Vagina (tissue), 2 donors: ENCODE data around the gene DNASE1L1. TPM values are rescaled to one million over a fixed set of nuclear protein-coding genes. Genes with fewer than 3 reads are reported as not detected.
A peak's percentile ranks its signal among the peaks of the same experiment; 100 is the strongest.

Experiments used
- DNase-seq, 2 donors: peaks; one replicate each; pipeline ENCODE4 v3.0.0-alpha.2; 2017; ENCODE audit errors: extremely low spot score in 2 of 2
- H3K27ac ChIP-seq: fragments of 200-600 bp; sonication (generic); one replicate; pipeline ENCODE4 v1.5.1; 2019
- H3K27me3 ChIP-seq: fragments of 200-600 bp; sonication (generic); one replicate; pipeline ENCODE4 v1.5.1; 2019
- H3K36me3 ChIP-seq, 2 donors: fragments of 200-600 bp; sonication (generic); one replicate each; pipeline ENCODE4 v1.5.1; 2017 to 2019
- H3K4me1 ChIP-seq: fragments of 200-600 bp; sonication (generic); one replicate; pipeline ENCODE4 v1.5.1; 2019
- H3K4me3 ChIP-seq, 2 donors: fragments of 200-600 bp; sonication (generic); 1 replicate in 1 of 2; 2 replicates in 1 of 2; pipeline ENCODE4 v1.5.1; 2016 to 2019
- H3K9me3 ChIP-seq: fragments of 200-600 bp; sonication (generic); one replicate; pipeline ENCODE4 v1.5.1; 2019
- CTCF ChIP-seq, 3 experiments: fragments of 450-650 bp in 2 of 3; fragments of 200-600 bp in 1 of 3; sonication (generic) in 1 of 3; IDR thresholded peaks; one replicate each; pipeline ENCODE4 v1.5.1; 2017 to 2019; ENCODE audit warnings: antibody characterized with exemption in 3 of 3, mild to moderate bottlenecking in 2 of 3, moderate library complexity in 2 of 3
- POLR2A ChIP-seq, 2 donors: fragments of 450-650 bp; IDR thresholded peaks; one replicate each; pipeline ENCODE4 v1.6.1; 2017; ENCODE audit warnings: antibody characterized with exemption in 2 of 2, mild to moderate bottlenecking in 2 of 2, moderate library complexity in 2 of 2
- POLR2AphosphoS5 ChIP-seq, 2 donors: sonication (generic); formaldehyde crosslinking; IDR thresholded peaks; one replicate each; pipeline ENCODE4 v1.9.0; 2017; ENCODE audit warnings: antibody characterized with exemption in 2 of 2, mild to moderate bottlenecking in 2 of 2, low read depth in 1 of 2; ENCODE audit not compliant: insufficient read depth in 1 of 2
- intact Hi-C: fragments of 100-400 bp; cut with DNase I; formaldehyde crosslinking; loops from one replicate; pipeline ENCODE4 v1.15.1; 2023
- total RNA-seq: library from RNA; depleted of rRNA; stranded (reverse); fragments of >200 nt; gene quantifications from one replicate; pipeline ENCODE4 v1.2.3, GENCODE V29; 2016

The DNASE1L1 gene
- 52.1 TPM for total RNA-seq

- peak; percentile 13 to 69 for TF ChIP-seq POLR2AphosphoS5 (IDR thresholded peaks at IDR 0.05; ENCODE audit: insufficient read depth in 1 of 2, low read depth in 1 of 2)
- TF ChIP-seq POLR2A (IDR thresholded peaks at IDR 0.05) = no peak
- TF ChIP-seq CTCF (IDR thresholded peaks at IDR 0.05) = no peak
- no peaks in the 10 kb centered on the region for H3K27me3 ChIP-seq
- H3K36me3 ChIP-seq = no peaks in the 10 kb centered on the region
- H3K27ac ChIP-seq = peak within 1 kb of the TSS; percentile 57
- DNase-seq = peak in 1 of 2 donors; percentile 93
- no peaks in the 10 kb centered on the region for H3K9me3 ChIP-seq
- intact Hi-C loops = no loop called here
- H3K4me3 ChIP-seq = peak within 1 kb of the TSS; percentile 19 to 33
- peaks cover 10% of the 10 kb centered on the region for H3K4me1 ChIP-seq
These were observed at the start of gene DNASE1L1 for GRCh38 chrX:154409222-154409871. Gene DNASE1L1, minus strand, starts transcription at chrX:154409254. Its CDS starts 3,686 bp downstream, at chrX:154405568.

- Histone ChIP-seq H3K27me3 (no peaks in the 10 kb centered on the region), H3K9me3 (no peaks in the 10 kb centered on the region), H3K27ac (peak within 1 kb of the TSS; percentile 78), H3K36me3 (no peaks in the 10 kb centered on the region), H3K4me1 (peaks cover 17% of the 10 kb centered on the region), H3K4me3 (peak within 1 kb of the TSS; percentile 60 to 69)
- no peak for TF ChIP-seq CTCF (IDR thresholded peaks at IDR 0.05)
- TF ChIP-seq POLR2A (IDR thresholded peaks at IDR 0.05) = peak in 1 of 2 donors; percentile 67
- intact Hi-C loops = no loop called here
- no peak for DNase-seq
These were observed 49.3 kb upstream of the DNASE1L1 start, which contains the start of gene PLXNA3 for GRCh38 chrX:154458116-154458953. Gene PLXNA3, plus strand, starts transcription at chrX:154458281. Its CDS starts 1,903 bp downstream, at chrX:154460184.

GRCh38 chrX:154457491-154458115, 48.5 kb upstream of the DNASE1L1 start:
- H3K27ac ChIP-seq = peak overlapping the region; percentile 78
- H3K36me3 ChIP-seq = no peaks in the 10 kb centered on the region
- intact Hi-C loops = no loop called here
- H3K9me3 ChIP-seq = no peaks in the 10 kb centered on the region
- peaks cover 17% of the 10 kb centered on the region for H3K4me1 ChIP-seq
- no peak for DNase-seq
- no peaks in the 10 kb centered on the region for H3K27me3 ChIP-seq
- TF ChIP-seq CTCF (IDR thresholded peaks at IDR 0.05) = no peak
- no peak for TF ChIP-seq POLR2AphosphoS5 (IDR thresholded peaks at IDR 0.05; ENCODE audit: insufficient read depth in 1 of 2, low read depth in 1 of 2)
- TF ChIP-seq POLR2A (IDR thresholded peaks at IDR 0.05) = no peak
- peak overlapping the region; percentile 60 to 69 for H3K4me3 ChIP-seq

- H3K27ac ChIP-seq = no peak overlapping the region
- intact Hi-C loops = no loop called here
- H3K27me3 ChIP-seq = no peaks in the 10 kb centered on the region
These were observed 43.8 kb upstream of the DNASE1L1 start for GRCh38 chrX:154452823-154453222.

More at GRCh38 chrX:154452823-154453222, 43.8 kb upstream of the DNASE1L1 start:
- DNase-seq = no peak
- Histone ChIP-seq H3K4me3 (no peak overlapping the region), H3K4me1 (no peaks in the 10 kb centered on the region), H3K9me3 (no peaks in the 10 kb centered on the region), H3K36me3 (no peaks in the 10 kb centered on the region)
- no peak for TF ChIP-seq POLR2AphosphoS5 (IDR thresholded peaks at IDR 0.05; ENCODE audit: insufficient read depth in 1 of 2, low read depth in 1 of 2)
- TF ChIP-seq CTCF (IDR thresholded peaks at IDR 0.05) = no peak
- no peak for TF ChIP-seq POLR2A (IDR thresholded peaks at IDR 0.05)
